HG03175 (cell line): ENCODE data around the gene DESI1.
"Not testable (repeated sequence)": the region's sequence is repeated elsewhere in the genome, so short reads cannot be mapped to it uniquely, and the experiment has no call there.

Source experiments
- ATAC-seq: cut with Tn5 transposase; IDR thresholded peaks from one replicate; pipeline ENCODE4 v1.9.1; 2021; ENCODE audit warnings: mild to moderate bottlenecking, moderate library complexity; ENCODE audit not compliant: unreplicated experiment

Gene DESI1

GRCh38 chr22:41636467-41636866, 15.6 kb upstream of the DESI1 start:
- ATAC-seq, result no peak

GRCh38 chr22:41634610-41635009, 13.8 kb upstream of the DESI1 start:
- ATAC-seq, result not testable (repeated sequence)

GRCh38 chr22:41631615-41632014, 10.8 kb upstream of the DESI1 start:
- not testable (repeated sequence) for ATAC-seq

- not testable (repeated sequence) for ATAC-seq
Measured at GRCh38 chr22:41631115-41631514, 10.3 kb upstream of the DESI1 start.

DNA sequence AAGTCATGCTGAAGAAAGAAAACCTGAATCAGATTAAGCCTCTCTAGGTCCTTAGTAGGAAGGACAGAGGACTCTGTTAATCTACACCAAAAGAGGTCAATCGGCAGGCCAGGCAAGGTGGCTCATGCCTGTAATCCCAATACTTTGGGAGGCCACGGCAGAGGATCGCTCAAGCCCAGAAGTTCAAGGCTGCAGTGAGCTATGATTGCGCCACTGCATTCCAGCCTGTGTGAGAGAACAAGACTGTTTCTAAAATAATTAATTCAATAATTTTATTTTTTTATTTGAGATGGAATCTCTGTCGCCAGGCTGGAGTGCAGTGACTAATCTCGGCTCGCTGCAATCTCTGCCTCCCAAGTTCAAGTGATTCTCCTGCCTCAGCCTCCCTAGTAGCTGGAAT, 4.7 kb upstream of the DESI1 start:
- ATAC-seq, result no peak

DNA sequence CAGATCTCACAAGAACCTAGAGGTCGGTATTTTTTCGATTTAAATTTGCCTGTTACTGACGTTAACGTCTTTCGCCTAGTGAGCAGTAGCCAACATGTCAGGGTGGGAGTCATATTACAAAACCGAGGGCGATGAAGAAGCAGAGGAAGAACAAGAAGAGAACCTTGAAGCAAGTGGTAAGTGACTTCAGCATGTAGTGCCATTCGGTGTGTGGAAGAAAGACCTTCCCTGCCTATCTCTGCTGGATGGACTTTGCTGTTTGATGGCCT, 1.0 kb upstream of the DESI1 start:
- no peak for ATAC-seq

- peak; percentile 83 for ATAC-seq
Measured at GRCh38 chr22:41621099-41621910, 462 bp upstream of the DESI1 start, which contains the start of gene XRCC6. TSS of gene XRCC6 (plus strand) at chr22:41621295. CDS start at chr22:41622005, 710 bp downstream.

DNA sequence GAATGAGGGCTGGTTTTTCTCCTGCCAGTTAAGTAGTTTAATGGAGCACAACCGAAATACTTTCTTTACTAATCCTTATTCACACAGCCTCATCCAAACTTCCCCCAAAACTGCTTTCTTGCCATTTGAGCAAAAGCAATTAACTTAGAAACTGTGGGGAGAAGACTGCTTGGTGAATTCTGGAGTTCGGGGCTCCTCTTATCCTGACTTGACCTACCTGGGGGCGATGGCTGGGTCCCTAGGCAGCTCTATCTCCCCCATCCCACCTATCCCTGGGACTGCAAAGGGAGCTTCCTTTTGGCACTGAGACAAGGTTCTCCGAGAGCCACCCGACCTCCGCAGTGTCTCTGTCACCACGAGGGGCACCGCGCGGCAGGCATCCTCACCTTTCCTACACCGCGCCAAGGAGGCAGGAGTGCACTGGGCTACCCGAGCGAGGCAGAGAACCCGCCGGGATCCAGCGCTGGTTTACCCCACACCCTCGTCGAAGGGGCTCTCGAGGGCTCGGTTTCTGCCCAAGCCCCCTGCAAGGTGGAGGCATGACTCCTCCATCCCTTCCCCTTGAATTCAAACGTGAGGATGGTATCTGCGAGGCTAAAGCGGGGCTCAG, 759 bp downstream of the DESI1 start:
- ATAC-seq, result no peak

GRCh38 chr22:41613456-41613855, 7.4 kb downstream of the DESI1 start:
- no peak for ATAC-seq

GRCh38 chr22:41612603-41613306, 8.1 kb downstream of the DESI1 start:
- ATAC-seq, result no peak

DNA sequence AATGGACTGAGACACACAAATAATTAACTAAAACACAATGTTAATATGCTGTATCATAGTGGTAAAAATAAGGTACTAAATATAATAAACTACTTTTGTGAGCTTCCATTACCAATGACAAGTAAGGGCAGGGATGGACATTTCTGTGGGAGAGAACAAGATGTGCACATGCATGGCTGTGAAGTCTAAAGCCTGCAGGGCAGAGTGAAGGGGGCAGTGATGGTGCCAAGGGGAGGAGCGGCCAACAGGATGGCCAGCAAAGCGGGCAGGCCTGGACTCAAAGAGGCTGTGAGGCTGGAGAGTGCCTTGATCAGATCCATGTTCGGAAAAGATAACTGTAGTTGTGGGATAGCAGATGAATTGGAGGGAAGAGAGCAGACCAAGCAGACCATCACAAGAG, 12.5 kb downstream of the DESI1 start:
- no peak for ATAC-seq

DNA sequence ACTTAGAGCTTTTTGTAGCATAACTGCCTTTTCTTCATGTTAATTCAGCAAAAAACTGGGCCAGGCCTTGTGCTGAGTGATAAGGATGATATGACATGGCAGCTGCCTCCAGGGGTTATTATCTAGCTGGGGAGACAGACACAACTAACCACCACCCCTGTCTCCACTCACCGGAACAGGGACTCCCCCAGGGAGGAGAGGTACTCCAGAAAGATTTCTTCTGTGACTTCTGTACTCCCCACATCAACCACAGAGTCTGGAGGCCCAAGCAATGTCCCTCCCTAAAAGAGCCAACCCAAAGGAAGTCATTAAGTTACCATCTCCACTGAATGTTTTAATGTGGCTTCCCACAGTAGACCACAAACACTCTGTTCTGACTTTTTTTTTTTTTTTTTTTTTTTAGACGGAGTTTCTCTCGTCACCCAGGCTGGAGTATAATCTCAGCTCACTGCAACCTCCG, 16.9 kb downstream of the DESI1 start:
- peak; percentile 56 for ATAC-seq

GRCh38 chr22:41600976-41601375, 19.9 kb downstream of the DESI1 start:
- no peak for ATAC-seq

GRCh38 chr22:41598891-41599635, 21.8 kb downstream of the DESI1 start:
- ATAC-seq, result no peak

GRCh38 chr22:41598081-41598480, 22.8 kb downstream of the DESI1 start:
- ATAC-seq, result no peak

GRCh38 chr22:41597635-41597953, 23.2 kb downstream of the DESI1 start:
- no peak for ATAC-seq

DNA sequence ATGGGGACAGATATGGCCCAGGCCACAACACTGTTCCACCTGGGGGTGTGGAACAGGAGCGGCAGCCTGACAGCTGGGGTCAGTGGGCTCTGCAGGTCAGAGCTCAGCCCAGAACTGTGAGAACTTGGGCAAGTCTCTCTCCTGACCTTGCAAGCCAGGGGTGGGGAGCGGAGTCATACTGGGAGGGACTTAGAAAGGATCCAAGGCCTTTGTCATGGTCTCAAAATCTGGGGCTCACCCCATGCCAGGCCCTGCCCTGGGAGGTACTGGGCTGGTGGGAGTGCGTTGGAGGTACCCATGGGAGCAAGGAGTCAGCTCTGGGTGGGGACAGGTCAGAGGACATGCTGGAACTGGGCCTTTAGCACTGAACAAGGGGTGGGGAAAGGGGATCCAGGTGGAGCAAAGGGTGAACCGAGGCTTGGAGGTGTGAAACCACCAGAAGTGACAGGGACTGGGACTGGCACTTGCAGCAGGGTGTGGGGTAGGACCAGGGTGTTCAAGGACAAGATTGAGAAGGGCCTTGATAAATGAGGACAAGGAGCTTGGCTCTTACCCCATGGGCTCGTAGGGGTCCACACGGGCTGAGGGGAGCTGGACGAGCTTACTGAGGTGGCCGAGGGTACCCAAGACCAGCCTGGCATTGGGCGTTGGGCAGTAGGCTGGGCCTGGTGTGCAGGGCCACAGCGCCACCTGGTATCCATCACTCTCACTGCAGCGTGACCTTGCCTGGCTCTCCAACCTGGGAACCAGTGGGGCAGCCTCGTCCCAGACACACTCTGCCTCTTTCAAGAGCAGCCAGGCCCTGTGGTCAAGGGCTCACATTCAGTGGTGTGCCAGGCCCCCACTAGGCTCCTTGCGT, 23.8 kb downstream of the DESI1 start:
- no peak for ATAC-seq

GRCh38 chr22:41595703-41596102, 25.1 kb downstream of the DESI1 start:
- ATAC-seq, result no peak

- not testable (repeated sequence) for ATAC-seq
Measured at GRCh38 chr22:41593336-41593960, 27.4 kb downstream of the DESI1 start.
